HG03442 (cell line): ENCODE measurements around the gene GNAL.

Experiments used
- ATAC-seq: cut with Tn5 transposase; IDR thresholded peaks from one replicate; pipeline ENCODE4 v1.9.1; 2021; ENCODE audit warnings: mild to moderate bottlenecking, moderate library complexity; ENCODE audit not compliant: unreplicated experiment

GNAL gene

DNA sequence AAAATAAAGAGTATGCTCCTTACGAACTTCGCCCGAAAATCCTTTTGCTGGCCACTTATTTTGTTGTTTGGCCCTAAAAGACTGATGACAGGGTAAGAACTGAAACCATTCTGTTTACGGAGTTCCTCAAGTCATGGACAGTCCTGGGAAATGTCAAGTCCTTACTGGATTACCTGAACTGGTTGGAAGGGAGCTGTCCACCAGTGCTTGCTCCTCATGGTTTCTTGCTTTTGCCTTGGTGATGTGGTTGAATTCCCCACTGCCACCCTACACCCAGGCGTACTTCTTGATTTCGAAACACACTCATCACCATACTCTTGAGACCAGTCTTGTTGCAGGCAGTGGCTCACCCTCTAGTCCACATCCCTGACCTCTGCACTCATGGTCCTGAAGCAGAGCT is 113.1 kb downstream of the GNAL start:
- no peak for ATAC-seq

DNA sequence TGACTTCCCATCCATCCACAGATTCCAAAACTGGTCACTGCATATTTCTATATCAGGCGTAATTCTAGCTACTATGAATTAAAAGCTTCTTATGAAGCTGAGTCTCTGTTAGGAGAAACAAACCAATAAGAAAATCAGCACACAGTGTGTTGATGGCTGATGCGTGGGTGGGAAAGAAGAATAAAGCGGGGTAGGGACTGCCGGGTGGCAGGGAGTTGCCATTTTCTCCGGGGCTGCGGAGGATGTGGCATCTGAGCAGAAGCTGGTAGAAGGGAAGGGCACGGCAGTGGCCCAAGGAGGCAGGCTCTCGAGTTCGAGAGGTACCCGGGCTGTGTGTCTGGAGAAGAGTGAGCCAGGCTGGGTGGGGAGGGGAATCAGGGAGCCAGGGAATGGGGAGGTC is 113.5 kb downstream of the GNAL start:
- ATAC-seq, result no peak

DNA sequence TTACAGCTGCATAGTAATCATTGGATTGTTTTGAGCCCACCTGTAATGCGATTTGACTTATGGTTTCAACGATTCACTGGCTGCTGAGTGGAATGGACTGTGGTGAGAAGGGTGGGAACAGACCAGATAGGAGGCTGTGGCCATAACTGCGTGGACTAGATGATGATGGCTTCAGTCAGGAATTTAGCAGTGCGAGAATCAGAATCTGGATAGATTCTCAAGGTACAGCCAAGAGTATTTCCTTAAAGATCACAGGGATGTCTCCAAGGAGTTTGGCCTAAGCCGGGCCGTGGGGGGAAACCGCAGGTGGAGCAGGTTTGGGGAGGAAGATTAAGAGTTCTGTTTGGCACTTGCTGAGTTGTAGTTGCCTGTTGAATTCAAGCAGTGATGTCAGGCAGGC is 118.2 kb downstream of the GNAL start:
- no peak for ATAC-seq

DNA sequence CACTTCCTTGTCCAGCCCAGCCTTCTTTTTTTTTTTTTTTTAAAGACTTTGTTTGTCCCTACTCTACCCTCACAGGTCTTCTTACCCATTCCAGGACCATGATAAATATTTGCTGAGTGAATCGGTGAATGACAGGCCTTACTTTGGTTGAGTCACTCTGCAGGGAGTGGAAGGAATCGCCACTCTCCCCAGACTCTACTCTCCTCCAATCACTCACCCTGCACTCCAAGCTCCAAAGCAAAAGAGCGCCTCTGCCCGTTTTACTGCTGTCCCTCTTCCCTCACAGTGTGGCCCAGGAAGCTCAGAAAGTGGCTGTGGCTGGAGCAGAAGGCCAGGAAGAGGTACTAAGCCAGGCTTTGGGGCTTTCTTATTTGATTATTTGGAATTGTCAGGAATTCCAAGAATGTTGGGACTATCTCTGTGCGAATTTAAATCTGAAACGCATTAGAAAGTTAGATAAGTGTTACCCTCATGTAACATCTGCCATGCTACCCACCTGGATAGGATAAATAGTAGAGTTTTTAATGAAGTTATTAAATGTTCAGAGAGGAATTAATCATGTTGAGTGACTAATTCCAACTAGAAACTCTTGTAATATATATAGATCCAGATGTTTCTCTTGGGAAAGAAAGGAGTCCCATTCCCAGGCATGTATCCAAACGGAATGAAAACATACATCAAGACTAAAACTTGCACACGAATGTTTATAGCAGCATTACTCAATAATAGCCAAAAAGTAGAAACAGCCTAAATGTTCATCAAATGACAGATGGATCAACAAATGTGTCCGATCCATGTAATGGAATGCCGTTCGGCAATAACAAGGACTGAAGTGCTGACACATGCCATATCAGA is 119.2 kb downstream of the GNAL start:
- no peak for ATAC-seq

DNA sequence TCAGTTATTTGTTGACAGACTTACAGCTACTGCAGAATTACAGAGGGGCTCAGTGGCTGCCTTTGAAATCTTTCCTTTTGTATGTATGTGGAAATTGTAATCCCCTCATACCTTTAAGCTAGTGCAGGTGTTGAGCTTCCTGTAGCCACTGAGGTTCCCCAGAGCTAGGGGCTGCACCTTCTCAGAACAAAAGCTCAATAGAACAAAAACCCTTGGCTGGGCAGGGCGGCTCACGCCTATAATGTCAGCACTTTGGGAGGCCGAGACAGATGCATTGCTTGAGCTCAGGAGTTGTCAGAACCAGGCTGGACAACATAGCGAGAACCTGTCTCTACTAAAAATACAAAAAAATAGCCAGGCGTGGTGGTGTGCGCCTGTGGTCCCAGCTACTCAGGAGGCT is 120.8 kb downstream of the GNAL start:
- no peak for ATAC-seq

DNA sequence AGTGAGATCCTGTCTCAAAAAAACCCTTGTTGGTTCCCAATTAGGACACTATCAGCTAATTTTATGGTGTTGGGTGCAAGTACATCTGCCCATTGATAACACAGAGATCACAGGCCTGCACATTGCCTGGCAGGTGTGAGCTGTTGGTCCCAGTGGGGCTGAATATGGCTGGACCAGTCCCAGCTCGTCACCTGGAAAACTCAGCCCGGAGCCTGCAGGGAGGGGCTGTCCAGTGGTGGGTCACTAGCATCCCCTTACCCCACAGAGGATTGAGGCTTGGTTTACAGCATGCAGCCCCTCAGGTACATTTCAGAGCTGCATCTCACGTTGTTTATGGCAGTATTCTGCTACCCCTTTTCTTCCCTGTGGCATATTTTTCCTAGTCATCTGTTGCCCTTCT is 121.3 kb downstream of the GNAL start:
- ATAC-seq, result no peak

DNA sequence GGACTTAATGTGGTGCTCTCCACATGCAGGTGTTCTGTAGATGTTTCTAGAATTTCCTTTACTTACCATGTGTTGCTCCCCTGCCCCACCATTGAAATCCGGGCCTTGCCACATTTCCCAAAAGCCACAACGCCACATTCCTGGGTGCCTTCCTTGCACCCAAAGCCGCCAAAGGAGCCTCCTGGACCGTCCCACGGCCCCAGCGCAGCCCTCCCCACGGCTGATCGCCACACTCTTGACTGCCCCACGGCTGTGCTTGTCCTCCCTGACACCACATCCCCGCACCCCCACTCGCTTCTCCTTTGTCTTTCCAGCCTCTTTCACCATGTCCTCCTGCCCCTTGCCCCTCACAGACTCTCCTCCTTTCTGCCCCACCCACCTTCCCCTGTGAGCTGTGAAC is 121.9 kb downstream of the GNAL start:
- no peak for ATAC-seq

DNA sequence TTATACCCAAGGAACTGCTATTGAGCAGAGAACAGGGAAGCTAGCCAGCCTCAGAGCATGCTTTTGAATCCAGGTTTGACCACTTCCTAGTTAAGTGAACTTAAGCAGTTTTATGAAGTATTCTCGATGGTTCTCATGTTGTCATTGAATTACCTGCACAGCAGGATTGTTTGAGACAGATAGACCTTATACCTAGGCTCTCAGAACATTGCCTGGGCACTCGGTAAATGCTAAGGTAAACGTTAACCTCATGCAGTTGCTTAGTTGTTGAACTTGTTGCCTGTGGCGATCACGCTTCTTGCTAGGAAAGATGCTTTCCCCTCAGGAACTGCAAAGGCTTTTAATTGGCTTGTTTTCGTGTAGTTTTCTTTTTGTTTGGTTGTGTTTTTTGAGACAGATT is 128.2 kb downstream of the GNAL start:
- ATAC-seq, result no peak

DNA sequence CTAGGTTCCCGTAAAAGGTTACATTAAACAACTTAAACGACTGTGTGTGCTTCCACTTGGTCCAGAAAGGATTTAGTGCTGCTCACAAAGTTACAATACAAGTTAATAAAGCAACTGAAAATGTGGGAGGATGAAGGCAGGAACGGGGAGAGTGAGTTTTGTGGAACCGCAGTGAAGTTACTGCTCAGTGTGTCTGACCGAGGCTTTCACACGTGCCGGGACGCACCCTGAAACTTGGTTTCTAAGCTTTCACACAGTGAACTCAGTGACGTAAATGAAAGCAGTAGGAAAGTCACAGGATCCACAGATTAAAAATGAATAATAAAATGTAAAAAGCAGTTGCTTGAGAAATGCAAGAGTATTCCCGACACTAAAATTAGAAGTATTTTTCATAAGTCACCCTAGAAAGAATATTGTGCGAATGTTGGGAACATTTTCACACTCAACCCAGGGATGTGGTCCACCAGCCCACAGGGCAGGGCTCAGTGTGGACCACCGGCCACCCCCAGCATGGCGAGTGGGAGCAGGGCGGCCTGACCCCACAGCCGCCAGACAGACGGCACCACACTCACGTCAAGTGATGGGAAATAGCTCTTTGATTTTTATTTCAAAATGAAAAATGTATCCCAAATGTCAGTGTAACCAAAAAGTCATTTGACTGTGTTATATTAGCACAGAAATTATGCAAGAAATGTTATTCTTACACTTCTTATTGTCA is 129.6 kb downstream of the GNAL start:
- ATAC-seq, result no peak

DNA sequence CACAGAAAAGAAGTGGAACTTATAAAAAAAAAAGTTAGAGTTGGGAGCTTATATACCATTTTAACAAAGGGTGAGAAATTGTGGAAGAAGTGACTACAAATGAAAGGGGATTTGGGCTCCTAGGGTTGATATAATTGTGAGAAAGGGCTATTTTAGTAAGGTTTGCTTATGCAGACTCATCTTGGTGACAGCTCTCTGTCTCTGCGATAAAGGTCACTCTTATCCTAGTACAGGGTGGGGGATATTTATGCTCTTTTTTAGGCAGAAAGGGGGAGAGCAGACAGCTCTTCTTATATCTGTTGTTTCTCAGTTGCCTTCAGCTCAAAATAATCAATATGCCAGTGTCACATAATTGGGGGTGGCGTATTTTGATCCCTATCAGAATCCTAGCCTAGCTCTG is 130.9 kb downstream of the GNAL start:
- no peak for ATAC-seq

DNA sequence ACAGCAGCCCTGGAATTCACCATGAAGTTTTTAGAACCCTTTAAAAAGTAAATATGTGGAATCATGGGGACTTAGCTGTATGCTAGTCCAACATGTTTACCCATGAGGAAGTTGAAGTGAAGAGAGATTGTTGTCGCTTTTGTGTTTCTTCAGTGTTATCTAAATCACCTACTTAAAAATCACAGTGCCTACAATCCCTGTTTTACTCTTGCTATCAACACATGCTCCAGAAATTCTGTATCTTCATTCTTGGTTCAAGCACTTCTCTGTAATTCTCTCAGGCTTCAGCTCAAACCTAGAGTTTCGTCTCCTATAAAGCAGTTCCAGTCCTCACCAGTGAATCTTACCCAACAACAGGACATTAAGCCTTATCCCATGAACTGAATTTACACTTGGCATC is 131.6 kb downstream of the GNAL start:
- ATAC-seq, result no peak

DNA sequence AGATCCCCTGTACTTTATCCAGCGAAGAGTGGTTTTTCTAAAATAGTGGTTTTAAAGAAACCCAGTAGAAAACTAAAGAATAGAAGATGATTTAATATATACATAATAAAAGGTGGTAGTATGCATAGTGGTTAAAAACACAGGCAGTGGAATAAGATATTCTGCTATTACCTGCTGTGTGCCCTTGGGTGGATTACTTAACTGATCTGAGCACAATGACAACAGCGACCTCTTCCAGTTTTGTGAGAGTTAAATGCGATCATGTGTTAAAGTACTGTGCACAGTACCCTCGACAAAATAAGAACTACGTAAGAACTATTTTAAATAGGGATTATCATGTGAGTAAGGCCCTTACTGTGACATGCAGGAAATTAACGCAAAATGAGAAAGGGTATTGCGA is 132.1 kb downstream of the GNAL start:
- ATAC-seq, result no peak

DNA sequence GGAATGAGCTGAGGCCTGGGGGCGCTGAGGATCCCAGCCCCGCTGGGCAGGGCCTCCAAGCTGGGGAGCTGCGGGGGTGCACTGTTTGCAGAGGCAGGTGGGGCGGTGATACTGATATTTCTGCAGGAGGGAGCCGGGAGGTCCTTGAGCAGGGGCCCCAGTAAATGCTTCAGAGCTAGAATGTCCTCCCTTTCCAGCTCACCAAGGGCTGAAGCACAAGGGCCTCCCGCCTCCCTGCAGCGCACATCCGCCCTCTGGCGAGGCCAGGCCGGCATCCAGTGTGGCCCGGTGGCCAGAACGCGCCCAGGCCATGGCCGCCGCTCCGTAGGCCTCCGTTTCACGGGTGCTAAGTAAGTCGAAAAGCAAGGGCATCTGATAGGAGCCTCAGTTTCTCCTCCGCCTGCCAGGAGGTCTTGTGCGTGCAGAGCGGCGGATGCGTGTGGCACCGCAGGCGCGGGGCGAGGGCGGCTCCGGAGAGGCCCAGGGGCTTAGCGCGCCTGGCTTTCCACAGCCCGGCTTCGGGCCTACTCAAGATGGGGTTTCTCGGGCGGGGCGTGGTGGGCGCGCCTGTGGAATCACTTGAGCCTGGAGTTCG is 132.7 kb downstream of the GNAL start:
- ATAC-seq, result no peak

DNA sequence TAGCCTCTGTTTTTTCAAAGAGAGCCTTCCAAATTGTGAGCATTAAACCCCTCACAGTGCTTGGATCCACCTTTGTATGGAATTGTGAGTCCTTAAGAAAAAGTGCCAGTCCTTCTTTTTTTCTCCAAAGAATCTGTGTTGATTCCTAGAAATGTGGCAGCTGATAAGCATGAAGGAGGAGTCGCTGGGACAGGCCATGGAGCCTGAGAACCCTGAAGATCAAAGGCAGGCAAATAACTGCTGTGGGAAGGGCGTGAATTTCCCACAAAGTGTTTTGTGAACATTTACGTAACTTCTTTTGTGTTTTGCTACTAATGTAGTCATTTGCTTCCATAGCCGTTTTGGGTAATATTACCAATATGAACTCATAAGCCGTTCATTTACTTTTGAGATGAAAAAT is 134.5 kb downstream of the GNAL start:
- no peak for ATAC-seq

DNA sequence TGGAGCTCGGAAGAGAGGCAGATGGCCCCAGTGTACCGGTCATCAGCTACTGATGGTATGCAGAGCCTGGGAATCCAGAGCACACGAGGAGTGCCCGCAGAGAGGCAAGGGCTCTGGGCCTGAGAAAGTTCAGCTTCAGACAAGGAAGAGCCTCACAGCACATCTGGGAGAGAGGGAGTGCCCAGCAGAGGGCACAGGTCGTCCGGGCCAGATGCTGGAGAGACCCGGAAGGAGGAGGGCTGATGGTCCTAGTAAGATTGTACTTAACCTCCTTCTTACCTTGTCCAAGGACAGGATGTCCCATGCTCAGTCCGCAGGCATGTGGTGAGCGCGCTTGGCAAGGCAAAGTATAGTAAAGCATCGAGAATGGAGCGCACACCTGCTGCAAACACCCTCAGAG is 137.8 kb downstream of the GNAL start:
- no peak for ATAC-seq

DNA sequence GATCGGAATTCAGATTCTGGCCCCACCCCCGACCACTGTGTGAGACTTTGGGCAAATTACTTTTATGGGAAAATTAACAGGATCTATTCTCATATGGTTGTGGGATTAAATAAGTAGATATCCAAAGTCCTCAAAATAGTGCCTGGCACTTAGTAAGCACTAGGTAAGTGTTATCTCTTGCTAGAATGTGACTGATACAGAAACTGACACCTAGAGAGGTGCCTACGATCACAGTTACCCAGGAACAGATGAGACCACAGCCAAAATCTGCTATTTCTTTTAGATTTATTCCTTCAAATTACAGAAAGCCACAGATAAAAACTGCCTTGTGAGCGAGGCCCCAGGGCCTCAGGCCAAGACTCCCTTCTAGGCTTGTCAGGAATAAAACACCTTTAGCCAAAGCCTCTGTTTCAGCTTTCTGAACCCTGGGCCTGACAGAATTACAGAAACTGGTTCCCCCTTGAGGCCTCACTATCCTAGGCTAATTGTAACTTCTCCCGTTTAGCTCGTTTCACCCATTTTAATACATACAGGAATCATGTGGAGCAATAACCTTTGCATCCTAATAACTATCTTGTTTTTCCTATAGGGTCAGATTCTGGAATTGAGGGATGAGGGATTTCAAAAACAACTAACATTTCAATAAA is 139.8 kb downstream of the GNAL start:
- ATAC-seq, result no peak

DNA sequence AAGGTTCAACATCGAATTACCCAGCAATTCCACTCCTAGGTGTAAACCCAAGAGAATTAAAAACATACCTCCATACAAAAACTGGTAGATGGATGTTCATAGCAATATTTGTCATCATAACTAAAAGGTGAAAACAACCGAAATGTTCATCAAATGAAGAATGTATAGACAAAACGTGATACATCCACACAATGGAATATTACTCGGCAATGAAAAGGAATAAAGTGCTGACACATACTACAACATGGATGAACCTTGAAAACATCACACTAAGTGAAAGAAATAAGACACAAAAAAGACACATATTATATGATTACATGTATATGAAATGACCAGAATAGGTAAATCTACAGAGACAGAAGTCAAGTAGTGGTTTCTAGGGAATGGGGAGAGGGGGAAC is 141.5 kb downstream of the GNAL start:
- ATAC-seq, result no peak

DNA sequence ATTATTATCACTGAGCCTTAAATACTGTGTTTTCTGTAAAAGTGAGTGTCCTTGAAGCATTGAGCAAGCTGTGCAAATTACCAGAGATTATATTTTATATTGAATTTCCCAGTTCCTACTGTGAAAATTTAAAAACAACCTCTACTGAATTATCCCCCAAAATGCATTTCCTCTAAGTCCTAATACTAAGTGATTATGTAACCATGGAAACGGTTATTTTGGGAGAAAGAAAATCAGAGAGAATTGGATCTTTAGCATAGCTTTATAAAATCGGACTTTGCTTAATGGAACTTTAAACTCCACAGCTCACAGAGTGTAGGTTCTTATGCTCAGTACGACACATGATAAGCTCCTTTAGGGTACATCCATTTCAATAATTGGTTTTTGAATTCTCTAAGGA is 142.9 kb downstream of the GNAL start:
- no peak for ATAC-seq

DNA sequence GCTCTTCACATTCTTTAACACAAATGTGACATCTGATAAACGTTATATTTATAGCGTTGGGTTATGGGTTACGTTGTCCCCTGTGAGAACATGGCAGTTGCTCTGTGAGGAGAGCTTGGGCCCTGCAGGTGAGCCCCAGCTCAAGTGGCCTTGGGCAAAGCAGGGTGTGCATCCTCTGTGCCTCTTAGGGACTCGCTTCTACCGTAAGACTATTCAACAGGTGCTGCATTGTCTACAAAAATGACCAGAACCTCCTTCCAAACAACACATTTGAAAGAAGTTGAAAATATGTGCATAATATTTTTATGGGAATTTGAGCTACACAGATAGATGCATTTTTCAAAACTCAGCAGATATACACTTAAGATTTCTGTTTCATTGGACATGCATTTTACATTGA is 145.7 kb downstream of the GNAL start:
- no peak for ATAC-seq

DNA sequence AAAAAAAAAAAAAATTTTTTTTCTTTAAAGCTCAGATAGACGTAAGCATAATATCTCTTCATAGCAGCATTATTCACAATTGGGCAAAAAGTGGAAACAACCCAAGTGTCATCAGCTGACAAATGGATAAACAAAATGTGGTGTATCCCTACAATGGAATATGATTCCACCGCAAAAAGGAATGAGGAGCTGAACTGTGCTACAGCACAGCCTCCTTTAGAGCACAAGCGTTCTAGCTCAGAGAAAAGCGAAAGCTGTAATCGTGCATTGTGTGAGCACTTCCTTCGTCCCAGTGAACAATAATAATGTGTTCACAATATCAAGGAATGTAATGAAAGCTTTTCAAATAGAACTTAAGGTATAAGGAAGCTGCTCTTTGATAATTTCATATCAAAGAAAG is 150.5 kb downstream of the GNAL start:
- no peak for ATAC-seq

DNA sequence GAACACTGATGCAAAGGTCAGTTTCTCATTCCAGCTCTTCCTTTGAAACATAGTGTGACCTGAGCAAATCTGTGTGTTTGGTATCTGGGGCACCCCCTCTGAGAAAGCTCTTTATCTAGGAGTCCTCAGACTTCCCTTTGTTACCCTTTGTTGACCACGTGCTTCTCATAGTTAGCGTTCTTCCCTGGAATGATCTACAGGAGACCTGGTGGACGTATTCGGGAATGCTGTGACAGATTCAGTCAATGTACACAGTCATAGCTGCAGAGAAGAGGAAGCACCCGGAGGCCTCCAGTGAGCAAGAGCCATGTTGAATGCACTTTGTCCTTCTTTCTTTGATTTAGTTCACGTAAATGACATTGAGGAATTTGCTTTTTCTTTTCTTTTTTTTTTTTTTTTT is 151.4 kb downstream of the GNAL start:
- ATAC-seq, result no peak

DNA sequence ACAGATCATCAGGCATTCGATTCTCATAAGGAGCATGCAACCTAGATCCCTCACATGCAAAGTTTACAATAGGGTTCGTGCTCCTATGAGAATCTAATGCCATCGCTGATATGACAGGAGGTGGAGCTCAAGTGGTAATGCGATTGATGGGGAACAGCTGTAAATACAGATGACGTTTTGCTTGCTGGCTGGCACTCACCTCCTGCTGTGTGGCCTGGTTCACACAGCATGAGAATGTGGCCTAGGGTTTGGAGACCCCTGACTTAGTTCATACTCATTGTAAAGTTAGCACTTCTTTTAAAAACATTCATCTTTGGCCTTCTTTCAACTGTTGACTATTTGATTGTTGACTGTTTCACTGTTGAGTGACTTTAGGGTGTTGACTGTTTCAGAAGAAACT is 153.5 kb downstream of the GNAL start:
- ATAC-seq, result no peak
